HK-2 (cell line): ENCODE data around the gene VDAC1.

Experiments
- DNase-seq: peaks from one replicate; pipeline ENCODE4 v3.0.0-alpha.2; 2018; ENCODE audit not compliant: unreplicated experiment

VDAC1 gene

GRCh38 chr5:133926489-133927299 is 78.1 kb downstream of the VDAC1 start:
- peak; percentile 3 for DNase-seq

- DNase-seq = no peak
These were observed 78.8 kb downstream of the VDAC1 start for GRCh38 chr5:133925866-133926488.

GRCh38 chr5:133925269-133925668 is 79.5 kb downstream of the VDAC1 start:
- no peak for DNase-seq

- no peak for DNase-seq
These were observed 80.4 kb downstream of the VDAC1 start for GRCh38 chr5:133924221-133924920.

GRCh38 chr5:133921979-133922378 is 82.8 kb downstream of the VDAC1 start:
- DNase-seq = no peak
